ENCODE results near the gene STUM. TPM values are rescaled to one million over a fixed set of nuclear protein-coding genes. Genes with fewer than 3 reads are reported as not detected.

STUM gene
- total and polyA plus RNA-seq, 2 of the 8 experiments (the other 6 are each of a cell fraction or from before 2014, with no cell fraction given), result 0.76 to 1.2 TPM

- TF ChIP-seq ATF2 (IDR thresholded peaks at IDR 0.05; ENCODE audit: low read length) (no peak), BACH1 (IDR thresholded peaks at IDR 0.05; ENCODE audit: low read length) (no peak), KDM5A (IDR thresholded peaks at IDR 0.05; ENCODE audit: low read length) (no peak), JUN (IDR thresholded peaks at IDR 0.05; ENCODE audit: low read depth, low read length) (no peak), RFX5 (IDR thresholded peaks at IDR 0.05; ENCODE audit: borderline replicate concordance, low read depth, low read length) (no peak)
These were observed 18.2 kb downstream of the STUM start (continued) for GRCh38 chr1:226566760-226567159.

Data from H1 (cell line).